RWPE2 (cell line): ENCODE results near the gene KRT32.
"Not testable (repeated sequence)": the region's sequence is repeated elsewhere in the genome, so short reads cannot be mapped to it uniquely, and the experiment has no call there.

ENCODE experiments used
- ATAC-seq: fragments of 200-7000 bp; cut with Tn5 transposase; 3 replicates; pipeline ENCODE4 v1.9.1; 2021; ENCODE audit warnings: low read depth
- DNase-seq: peaks from one replicate; pipeline ENCODE4 v3.0.0-alpha.2; 2020; ENCODE audit warnings: low spot score
- H3K27ac ChIP-seq: fragments of 450-650 bp; 2 replicates; pipeline ENCODE4 v1.5.1; 2017; ENCODE audit warnings: mild to moderate bottlenecking; ENCODE audit not compliant: poor library complexity, severe bottlenecking
- H3K27me3 ChIP-seq: fragments of 250-450 bp; sonication (Bioruptor Pico); 2 replicates; pipeline ENCODE4 v1.5.1; 2021; ENCODE audit warnings: mild to moderate bottlenecking, moderate library complexity; ENCODE audit not compliant: insufficient read depth, poor library complexity, severe bottlenecking
- H3K36me3 ChIP-seq: fragments of 250-450 bp; sonication (Bioruptor Pico); 2 replicates; pipeline ENCODE4 v1.5.1; 2020; ENCODE audit warnings: low read depth, mild to moderate bottlenecking, moderate library complexity
- H3K4me1 ChIP-seq: fragments of 250-450 bp; sonication (Bioruptor Pico); 2 replicates; pipeline ENCODE4 v1.5.1; 2021; ENCODE audit warnings: mild to moderate bottlenecking, moderate library complexity; ENCODE audit not compliant: insufficient read depth, poor library complexity, severe bottlenecking
- H3K4me3 ChIP-seq: fragments of 250-450 bp; sonication (Bioruptor Pico); 2 replicates; pipeline ENCODE4 v1.5.1; 2021; ENCODE audit warnings: mild to moderate bottlenecking, moderate library complexity; ENCODE audit not compliant: severe bottlenecking
- H3K9me3 ChIP-seq: fragments of 250-450 bp; sonication (Bioruptor Pico); 2 replicates; pipeline ENCODE4 v1.5.1; 2021; ENCODE audit warnings: mild to moderate bottlenecking, moderate library complexity; ENCODE audit not compliant: severe bottlenecking
- CTCF ChIP-seq: fragments of 450-650 bp; IDR thresholded peaks from one replicate; pipeline ENCODE4 v1.5.1; 2017; ENCODE audit warnings: mild to moderate bottlenecking, moderate library complexity; ENCODE audit not compliant: poor library complexity, severe bottlenecking

The KRT32 gene

GRCh38 chr17:41434415-41434814, 32.8 kb downstream of the KRT32 start:
- Histone ChIP-seq H3K4me3 (no peak overlapping the region), H3K9me3 (no peaks in the 10 kb centered on the region), H3K4me1 (no peaks in the 10 kb centered on the region), H3K36me3 (no peaks in the 10 kb centered on the region), H3K27me3 (no peaks in the 10 kb centered on the region), H3K27ac (no peak overlapping the region)
- DNase-seq (no peak), ATAC-seq (no peak)
- TF ChIP-seq CTCF, result no peak

DNA sequence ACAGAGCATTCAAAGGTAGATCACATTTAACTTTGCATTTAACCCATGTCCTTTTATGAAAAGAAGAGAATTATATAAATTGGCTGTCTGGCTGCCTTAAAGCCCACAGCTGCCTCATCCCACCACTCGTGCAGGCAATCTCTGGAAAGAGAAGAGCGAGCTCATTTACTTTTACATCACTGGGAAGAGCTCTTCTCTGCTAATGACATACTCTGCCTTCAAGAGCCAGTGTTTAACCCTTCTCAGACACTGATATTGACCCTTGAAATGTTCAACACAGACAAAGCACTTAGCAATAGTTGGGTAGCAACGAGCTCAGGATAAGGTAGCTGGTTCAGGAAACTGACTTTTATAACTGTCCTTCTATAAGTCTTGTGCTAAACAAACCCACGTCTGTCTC, 33.2 kb downstream of the KRT32 start:
- no peak for TF ChIP-seq CTCF
- DNase-seq (no peak), ATAC-seq (no peak)
- H3K27me3 ChIP-seq, result no peaks in the 10 kb centered on the region
- H3K36me3 ChIP-seq, result no peaks in the 10 kb centered on the region
- no peak overlapping the region for H3K27ac ChIP-seq
- no peaks in the 10 kb centered on the region for H3K4me1 ChIP-seq
- no peak overlapping the region for H3K4me3 ChIP-seq
- no peaks in the 10 kb centered on the region for H3K9me3 ChIP-seq

DNA sequence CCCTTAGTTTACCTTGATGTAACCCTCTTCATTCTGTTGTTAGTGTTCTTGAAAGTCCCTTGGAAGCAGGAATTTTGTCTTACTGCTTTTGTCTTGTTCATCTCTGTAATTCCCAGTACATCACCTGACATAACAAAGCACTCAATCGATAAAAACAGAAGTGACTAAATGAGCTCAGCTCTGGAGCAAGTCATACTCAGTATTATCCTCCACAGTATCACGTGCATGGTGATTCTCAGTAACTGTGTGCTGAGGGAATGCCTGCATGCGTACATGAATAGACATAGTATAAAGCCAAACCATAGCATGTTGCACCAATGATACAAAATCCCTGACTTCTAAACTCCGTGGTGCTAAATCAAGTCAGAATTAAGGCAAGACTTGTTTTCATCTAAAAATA, 33.6 kb downstream of the KRT32 start:
- ATAC-seq (no peak), DNase-seq (no peak)
- no peaks in the 10 kb centered on the region for H3K4me1 ChIP-seq
- TF ChIP-seq CTCF, result no peak
- no peak overlapping the region for H3K27ac ChIP-seq
- no peaks in the 10 kb centered on the region for H3K27me3 ChIP-seq
- H3K4me3 ChIP-seq, result no peak overlapping the region
- no peaks in the 10 kb centered on the region for H3K9me3 ChIP-seq
- H3K36me3 ChIP-seq, result no peaks in the 10 kb centered on the region

- not testable (repeated sequence) for H3K9me3 ChIP-seq, H3K4me3 ChIP-seq, ATAC-seq, DNase-seq, H3K27me3 ChIP-seq, H3K4me1 ChIP-seq, H3K36me3 ChIP-seq, H3K27ac ChIP-seq
Observed at GRCh38 chr17:41430376-41430775, 36.8 kb downstream of the KRT32 start.

DNA sequence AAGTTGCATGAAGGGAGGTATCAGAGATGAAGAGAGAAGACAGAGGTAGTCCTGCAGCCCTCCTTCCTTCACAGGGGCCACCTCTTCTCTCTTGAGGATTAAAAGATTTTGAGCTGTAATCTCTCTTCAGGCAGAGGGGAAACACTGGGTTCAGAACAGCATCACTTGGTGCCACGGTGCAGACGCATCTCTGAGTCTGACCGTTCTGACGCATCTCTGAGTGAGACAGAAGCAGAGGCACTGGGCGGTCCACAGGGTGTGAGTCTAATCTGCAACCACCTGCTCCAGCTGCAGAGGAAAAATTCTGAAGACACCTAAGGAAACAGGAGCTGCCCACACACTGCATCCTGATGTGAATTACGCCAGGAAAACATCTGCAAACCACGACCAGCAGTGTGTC, 37.5 kb downstream of the KRT32 start:
- no peak overlapping the region for H3K4me3 ChIP-seq
- no peaks in the 10 kb centered on the region for H3K36me3 ChIP-seq
- H3K27ac ChIP-seq, result no peak overlapping the region
- no peaks in the 10 kb centered on the region for H3K27me3 ChIP-seq
- TF ChIP-seq CTCF, result no peak
- DNase-seq, result no peak
- ATAC-seq, result no peak
- H3K9me3 ChIP-seq, result no peaks in the 10 kb centered on the region
- H3K4me1 ChIP-seq, result no peaks in the 10 kb centered on the region
